CD4-positive, alpha-beta T cell treated with Interleukin-6 for 4 hours (primary cell): ENCODE data around the gene SGK1.
"Not testable (repeated sequence)": the region's sequence is repeated elsewhere in the genome, so short reads cannot be mapped to it uniquely, and the experiment has no call there.

ENCODE experiments used
- DNase-seq: peaks from one replicate; pipeline ENCODE4 v3.0.0-alpha.2; 2020; ENCODE audit warnings: mixed read lengths

Gene SGK1

DNA sequence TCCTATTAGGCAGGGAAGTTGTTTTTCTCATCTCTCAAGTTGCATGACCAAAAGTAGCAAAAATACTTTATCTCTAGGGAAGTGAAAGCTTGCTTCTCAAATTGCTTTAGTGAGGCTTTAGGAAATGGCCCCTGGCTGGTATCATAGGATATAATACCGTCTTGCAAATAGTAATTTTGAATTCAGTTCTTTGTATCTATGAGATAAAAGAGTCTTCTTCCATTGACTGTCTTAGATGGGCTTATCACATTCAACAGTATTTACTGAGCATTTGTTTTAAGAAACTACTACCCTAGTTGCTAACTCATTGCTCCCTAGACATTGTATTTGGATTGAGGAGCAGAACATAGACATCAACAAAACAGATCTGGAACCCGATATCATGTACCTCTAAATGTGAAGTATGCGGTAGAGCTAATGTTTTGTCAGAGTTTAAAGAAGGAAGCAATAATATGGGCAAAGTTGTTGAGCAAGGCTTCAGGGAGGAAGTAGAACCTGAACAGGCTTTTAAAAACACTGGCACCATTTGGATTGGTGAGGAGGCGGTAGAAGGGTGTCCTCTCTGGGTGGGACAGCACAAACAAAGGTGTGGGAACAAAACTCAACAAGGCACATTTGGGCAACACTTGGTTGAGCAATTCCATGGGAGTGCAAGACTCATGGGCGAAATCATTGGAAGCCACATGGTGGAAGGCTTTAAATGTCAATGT lies 101.5 kb downstream of the SGK1 start:
- DNase-seq, result no peak

- not testable (repeated sequence) for DNase-seq
Measured at GRCh38 chr6:134213410-134213809, 104.5 kb downstream of the SGK1 start.

- no peak for DNase-seq
Measured at GRCh38 chr6:134211297-134211696, 106.6 kb downstream of the SGK1 start.

GRCh38 chr6:134207421-134207820 lies 110.5 kb downstream of the SGK1 start:
- no peak for DNase-seq

GRCh38 chr6:134205366-134205765 lies 112.5 kb downstream of the SGK1 start:
- DNase-seq, result no peak

DNA sequence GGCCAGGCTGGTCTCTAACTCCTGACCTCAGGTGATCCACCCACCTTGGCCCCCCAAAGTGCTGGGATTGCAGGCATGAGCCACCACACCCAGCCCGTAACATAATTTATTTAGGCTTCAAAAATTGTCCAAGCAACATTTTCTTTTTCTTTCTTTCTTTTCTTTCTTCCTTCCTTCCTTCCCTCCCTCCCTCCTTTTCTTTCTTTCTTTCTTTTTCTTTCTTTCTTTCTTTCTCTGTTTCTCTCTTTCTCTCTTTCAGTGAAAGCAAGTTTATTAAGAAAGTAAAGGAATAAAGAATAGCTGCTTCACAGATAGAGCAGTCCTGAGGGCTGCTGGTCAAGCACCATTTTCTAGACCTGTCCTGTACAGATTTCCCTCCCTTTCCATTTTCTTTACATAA lies 113.2 kb downstream of the SGK1 start:
- not testable (repeated sequence) for DNase-seq

GRCh38 chr6:134204031-134204430 lies 113.9 kb downstream of the SGK1 start:
- no peak for DNase-seq

GRCh38 chr6:134201716-134202115 lies 116.2 kb downstream of the SGK1 start:
- DNase-seq, result no peak

DNA sequence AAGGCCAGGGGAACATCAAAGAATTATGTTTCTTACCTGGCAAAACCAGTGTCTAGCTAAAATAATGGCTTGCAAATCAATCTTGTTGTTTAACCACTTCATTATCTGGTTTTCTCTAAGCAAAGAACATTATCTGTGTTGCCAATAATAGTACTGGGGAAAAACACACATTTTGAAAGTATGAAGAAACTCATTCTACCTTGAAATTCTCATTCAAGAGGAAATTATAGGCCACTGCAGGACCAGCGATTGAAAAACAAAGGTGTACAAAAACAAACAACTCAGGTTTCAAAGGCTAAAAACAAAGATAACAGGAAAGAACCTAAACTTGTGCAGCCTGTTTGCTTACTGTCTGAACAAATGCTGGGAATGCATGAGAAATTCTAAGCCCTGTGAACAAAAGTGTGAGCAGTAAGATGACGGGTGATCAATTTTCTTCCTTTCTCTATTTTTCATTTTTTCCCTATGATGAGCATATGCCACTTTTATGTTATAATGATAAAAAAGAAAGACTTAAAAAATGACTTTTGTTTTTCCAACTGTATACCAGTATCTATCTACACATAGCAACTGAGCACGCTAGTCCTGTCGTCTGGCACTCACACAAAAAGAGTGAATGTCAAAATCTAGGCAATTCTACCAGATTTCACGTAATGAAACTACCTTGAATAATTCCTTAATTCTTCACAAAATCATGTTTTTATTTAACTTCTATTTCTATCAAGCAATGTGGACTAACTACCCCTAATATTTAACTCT lies 117.9 kb downstream of the SGK1 start:
- no peak for DNase-seq

DNA sequence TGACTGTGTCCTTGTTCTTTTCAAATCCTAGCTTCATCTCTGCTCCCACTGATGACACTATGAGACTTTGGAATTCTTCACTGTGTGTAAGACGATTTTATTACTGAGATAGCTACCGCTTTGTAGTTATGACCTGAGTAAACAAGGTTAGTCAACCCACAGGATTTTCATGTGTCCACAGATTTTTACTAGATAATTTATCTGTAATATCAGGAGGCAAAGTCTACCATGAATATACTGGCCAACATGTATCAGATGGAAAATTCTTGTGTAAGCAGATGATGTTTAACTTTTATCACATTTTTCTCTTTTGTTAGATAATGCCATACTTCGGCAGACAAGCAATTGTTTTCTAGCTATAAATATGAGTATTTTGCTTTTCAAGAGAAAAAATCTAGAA lies 119.8 kb downstream of the SGK1 start:
- DNase-seq, result no peak

DNA sequence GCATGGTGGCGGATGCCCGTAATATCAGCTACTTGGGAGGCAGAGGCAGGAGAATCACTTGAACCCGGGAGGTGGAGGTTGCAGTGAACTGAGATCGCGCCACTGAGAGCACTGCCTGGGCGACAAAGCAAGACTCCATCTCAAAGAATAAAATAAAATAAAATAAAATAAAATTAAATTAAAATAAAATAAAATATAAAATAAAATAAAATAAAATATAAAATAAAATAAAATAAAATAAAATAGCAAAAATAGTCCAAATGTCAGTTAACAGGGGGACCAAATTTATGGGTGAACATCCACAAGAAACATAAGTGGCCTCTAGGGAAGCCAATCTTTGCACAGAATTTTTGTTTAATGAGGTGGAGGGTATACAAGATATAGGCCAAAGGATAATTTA lies 120.2 kb downstream of the SGK1 start:
- DNase-seq, result not testable (repeated sequence)

GRCh38 chr6:134196568-134197193 lies 121.2 kb downstream of the SGK1 start:
- no peak for DNase-seq

DNA sequence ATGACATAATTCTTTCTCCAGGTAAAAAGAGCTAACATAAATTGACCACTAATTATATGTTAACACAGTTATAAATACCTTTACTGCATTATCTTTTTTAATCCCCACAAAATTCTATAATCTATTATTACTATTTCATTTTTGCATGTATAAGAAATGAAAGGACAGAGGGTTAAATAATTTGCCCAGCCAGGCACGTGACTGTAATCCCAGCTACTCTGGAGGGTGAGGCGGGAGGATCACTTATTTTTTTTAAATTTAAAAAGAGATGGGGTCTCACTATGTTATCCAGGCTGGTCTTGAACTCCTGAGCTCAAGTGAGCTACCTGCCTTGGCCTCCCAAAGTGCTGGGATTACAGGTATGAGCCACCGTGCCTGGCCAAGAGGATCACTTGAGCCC lies 121.9 kb downstream of the SGK1 start:
- no peak for DNase-seq

DNA sequence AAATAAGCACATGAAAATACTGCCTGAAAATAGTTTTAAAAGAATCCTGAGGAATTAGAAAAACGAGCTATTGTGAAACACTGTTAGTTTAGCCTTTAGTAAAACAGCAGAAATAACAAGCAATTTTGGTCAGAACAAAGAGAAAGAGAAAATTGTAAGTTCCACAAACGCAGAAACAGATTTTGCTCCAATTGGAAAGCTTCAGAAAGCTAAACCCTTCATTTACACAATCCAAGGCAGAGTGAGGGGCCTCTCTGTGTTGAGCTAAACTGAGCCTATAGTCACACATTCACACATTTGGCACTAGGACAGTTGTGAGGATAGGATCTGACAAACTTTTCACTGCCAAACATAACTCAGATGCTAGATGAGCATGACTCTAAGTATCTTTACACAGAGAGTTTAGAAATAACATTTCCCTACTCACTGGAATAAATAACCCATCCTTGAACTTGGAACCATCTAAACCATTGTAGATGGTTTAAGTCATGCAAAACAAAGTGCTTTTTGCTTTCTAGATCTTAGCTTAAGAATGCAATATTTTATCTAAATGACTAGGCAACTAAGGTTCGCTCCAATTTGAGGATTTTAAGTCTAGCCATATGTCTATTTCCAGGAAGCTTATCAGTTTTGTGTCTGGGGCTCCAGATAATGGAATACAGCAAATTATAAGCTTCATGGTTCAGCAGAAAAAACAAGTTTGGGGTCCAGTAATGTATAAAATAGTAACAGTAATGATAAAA lies 122.6 kb downstream of the SGK1 start:
- no peak for DNase-seq

GRCh38 chr6:134193536-134194498 lies 124.1 kb downstream of the SGK1 start:
- DNase-seq, result no peak

GRCh38 chr6:134192609-134193008 lies 125.3 kb downstream of the SGK1 start:
- not testable (repeated sequence) for DNase-seq

- DNase-seq, result no peak
Measured at GRCh38 chr6:134190883-134191282, 127.0 kb downstream of the SGK1 start.

DNA sequence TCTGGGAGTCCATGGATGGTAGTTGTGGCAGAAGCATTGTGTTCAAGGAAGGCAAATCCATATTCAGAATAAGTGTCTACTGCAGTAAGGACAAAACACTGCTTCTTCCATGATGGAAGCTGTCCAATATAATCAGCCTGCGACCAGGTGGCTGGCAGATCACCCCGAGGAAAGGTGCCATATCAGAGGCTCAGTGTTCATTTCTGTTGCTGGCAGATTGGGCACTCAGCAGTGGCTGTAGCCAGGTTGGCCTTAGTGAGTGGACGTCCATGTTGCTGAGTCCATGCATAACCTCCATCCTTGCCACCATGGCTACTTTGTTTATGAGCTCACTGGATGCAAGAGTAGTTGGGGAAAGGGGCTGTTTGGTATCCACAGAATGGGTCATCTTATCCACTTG lies 130.2 kb downstream of the SGK1 start:
- DNase-seq, result no peak

DNA sequence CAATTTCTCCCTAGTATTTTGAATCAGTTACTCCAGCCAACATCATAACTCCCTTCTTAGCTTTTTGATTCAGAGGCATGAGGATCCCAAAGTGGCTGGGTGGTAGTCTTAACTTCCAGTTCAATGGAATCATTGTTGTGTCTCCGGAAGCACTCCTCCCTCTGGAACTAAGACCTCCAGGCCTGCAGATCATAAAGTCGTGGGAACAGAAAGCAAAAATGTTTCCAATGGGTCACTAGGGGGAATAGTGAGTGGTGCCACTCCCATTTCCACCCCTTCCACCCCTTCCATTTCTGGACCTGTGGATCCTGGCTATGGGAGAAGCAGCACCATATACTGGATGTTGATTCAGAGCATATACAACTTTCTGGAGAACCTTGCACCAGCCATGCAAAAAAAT lies 130.8 kb downstream of the SGK1 start:
- no peak for DNase-seq

DNA sequence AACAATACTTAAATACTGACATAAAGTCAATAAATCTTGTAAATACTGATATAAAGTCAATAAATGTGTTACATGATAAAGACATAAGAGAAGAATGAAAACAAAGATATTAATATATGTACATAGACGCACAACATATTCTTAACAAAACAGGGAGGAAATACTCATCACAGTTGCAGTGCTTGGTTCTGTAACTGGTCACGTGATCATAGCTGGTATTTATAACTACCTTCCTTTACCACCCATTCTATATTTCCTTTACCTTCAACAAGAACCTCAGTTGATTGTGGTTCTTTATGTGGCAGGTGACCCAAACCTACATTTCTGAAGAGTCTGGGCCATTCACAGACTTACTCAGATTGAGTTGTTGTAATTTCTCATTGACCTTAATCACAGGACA lies 131.6 kb downstream of the SGK1 start:
- no peak for DNase-seq

DNA sequence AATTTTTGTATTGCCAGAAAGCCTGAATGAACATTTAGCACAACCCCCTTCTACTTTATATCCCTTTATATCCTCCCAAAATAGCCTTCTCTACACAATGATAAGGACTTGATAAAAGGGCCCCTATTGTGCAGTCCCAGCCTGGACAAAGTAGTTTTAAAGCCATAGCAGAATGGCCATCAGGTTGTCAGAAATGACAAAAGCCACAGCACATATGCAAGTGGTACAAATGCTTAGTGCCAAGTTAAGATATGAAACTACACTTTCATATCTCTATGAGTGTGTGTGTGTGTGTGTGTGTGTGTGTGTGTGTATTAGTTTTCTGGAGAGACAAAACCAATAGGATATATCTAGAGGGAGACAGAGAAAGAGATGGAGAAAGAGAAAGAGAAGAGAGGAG lies 132.6 kb downstream of the SGK1 start:
- DNase-seq, result no peak

GRCh38 chr6:134183844-134184243 lies 134.1 kb downstream of the SGK1 start:
- no peak for DNase-seq
